Neural crest cell (in vitro differentiated cells): ENCODE data around the gene ME1. TPM values are rescaled to one million over a fixed set of nuclear protein-coding genes. Genes with fewer than 3 reads are reported as not detected.
"Not testable (repeated sequence)": the region's sequence is repeated elsewhere in the genome, so short reads cannot be mapped to it uniquely, and the experiment has no call there.

ENCODE experiments used
- DNase-seq: peaks from one replicate; pipeline ENCODE4 v3.0.0; 2021; ENCODE audit warnings: low read depth, mixed read lengths, low spot score
- H3K27ac Mint-ChIP-seq: one replicate; pipeline ENCODE4 v1.8.0; 2021; ENCODE audit warnings: mild to moderate bottlenecking, mixed read lengths; ENCODE audit not compliant: unreplicated experiment
- H3K27me3 Mint-ChIP-seq: 2 replicates; pipeline ENCODE4 v1.8.0; 2021; ENCODE audit warnings: low read depth, mild to moderate bottlenecking, mixed read lengths
- H3K36me3 Mint-ChIP-seq: 2 replicates; pipeline ENCODE4 v1.8.0; 2021; ENCODE audit warnings: low read depth, mild to moderate bottlenecking, mixed read lengths
- H3K4me1 Mint-ChIP-seq: 2 replicates; pipeline ENCODE4 v1.8.0; 2021; ENCODE audit warnings: mixed read lengths
- H3K4me3 Mint-ChIP-seq: one replicate; pipeline ENCODE4 v1.8.0; 2021; ENCODE audit warnings: mild to moderate bottlenecking, mixed read lengths
- H3K9me3 Mint-ChIP-seq: 2 replicates; pipeline ENCODE4 v1.8.0; 2021; ENCODE audit warnings: mixed read lengths
- total RNA-seq: library from RNA; stranded (reverse); gene quantifications from 2 replicates; pipeline ENCODE4 v1.2.1, GENCODE V29; 2021
- TF ChIP-seq, protein P1 (sequence below): fragments of 200-600 bp; sonication (generic); conservative IDR thresholded peaks from 2 replicates; pipeline ENCODE4 v1.5.0; 2021; ENCODE audit warnings: antibody characterized with exemption, mild to moderate bottlenecking

Gene ME1
- total RNA-seq, 1 donor from 2014 or later = 4.4 TPM

DNA sequence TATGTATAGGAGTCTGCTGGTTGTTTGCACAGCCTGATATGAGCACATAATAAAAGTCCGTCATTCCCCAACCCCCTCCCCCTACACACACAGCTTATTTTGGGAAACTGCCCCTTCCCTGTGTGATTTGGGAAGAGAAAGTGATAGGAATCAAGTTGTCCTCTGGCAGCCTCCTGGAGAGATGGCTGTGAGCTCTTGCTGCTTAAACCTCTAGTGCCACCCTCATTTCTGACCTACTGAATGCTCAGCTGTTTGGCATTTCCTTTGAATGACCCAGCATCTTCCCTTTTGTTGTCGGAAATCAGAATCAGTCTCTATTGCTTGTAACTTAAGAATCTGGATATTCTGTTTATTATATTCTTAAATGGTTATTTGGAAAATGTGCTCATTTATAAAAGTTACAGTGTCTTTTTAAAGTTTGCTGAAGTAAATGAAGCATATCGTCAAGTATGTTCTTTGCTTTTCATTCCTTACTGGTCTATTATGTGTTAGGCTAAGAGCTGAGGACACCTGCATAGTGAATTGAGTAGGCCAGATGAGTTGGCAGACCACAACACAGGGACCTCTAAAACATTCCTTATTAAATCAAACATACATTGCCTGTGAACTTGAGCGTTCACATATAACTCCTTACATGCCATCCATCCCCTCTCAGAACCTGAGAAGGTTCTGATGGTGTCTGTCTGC, 232.2 kb downstream of the ME1 start:
- Mint-ChIP-seq H3K9me3 (no peaks in the 10 kb centered on the region), H3K27me3 (no peaks in the 10 kb centered on the region), H3K4me3 (no peak overlapping the region), H3K36me3 (no peaks in the 10 kb centered on the region), H3K27ac (no peak overlapping the region), H3K4me1 (peaks cover 14% of the 10 kb centered on the region)
- no peak for DNase-seq
- TF ChIP-seq, protein P1, sequence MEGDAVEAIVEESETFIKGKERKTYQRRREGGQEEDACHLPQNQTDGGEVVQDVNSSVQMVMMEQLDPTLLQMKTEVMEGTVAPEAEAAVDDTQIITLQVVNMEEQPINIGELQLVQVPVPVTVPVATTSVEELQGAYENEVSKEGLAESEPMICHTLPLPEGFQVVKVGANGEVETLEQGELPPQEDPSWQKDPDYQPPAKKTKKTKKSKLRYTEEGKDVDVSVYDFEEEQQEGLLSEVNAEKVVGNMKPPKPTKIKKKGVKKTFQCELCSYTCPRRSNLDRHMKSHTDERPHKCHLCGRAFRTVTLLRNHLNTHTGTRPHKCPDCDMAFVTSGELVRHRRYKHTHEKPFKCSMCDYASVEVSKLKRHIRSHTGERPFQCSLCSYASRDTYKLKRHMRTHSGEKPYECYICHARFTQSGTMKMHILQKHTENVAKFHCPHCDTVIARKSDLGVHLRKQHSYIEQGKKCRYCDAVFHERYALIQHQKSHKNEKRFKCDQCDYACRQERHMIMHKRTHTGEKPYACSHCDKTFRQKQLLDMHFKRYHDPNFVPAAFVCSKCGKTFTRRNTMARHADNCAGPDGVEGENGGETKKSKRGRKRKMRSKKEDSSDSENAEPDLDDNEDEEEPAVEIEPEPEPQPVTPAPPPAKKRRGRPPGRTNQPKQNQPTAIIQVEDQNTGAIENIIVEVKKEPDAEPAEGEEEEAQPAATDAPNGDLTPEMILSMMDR = no peak

DNA sequence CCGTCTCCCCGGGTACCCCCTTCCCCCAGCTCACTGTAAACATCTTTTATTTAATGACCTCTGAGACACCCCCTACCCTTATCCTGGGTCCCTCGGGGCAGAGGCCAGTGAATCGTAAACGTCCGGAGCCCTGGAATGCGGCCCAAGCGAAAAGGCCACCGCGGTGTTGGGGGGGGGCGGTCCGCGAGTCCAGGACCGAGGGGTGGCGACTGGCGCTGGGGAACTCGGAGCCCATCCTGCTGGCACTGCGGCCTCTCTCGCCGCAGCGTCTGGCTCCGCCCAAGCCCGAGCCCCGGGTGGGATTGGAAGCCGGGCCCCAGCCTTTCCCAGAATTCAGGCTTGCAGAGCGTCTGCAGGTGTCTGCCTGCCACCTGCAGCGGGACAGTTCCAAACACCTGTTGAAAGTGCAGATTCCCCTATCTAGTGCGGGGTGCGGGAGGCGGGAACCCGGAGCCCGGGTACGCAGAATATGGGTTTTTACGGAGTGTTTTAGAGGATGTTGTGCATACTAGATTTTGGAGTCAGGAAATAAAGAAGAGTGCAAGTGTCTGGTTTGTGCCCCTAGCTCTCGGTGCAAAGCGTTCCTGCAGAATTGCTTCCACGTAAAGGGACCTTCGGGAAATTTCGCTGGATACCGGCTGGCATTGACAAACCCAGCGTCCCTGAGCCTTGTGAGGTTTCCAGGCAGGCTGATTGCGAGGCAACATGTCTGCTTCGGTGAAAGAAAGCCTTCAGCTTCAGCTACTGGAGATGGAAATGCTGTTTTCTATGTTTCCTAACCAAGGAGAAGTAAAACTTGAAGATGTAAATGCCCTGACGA, 236.9 kb downstream of the ME1 start:
- Mint-ChIP-seq H3K27ac (no peak overlapping the region), H3K27me3 (no peaks in the 10 kb centered on the region), H3K9me3 (no peaks in the 10 kb centered on the region), H3K4me3 (peak overlapping the region; percentile 99), H3K4me1 (peaks cover 35% of the 10 kb centered on the region), H3K36me3 (peaks cover 2% of the 10 kb centered on the region)
- TF ChIP-seq, protein P1 = no peak
- peak; percentile 44 for DNase-seq

- Mint-ChIP-seq H3K4me1 (peaks cover 35% of the 10 kb centered on the region), H3K36me3 (peaks cover 2% of the 10 kb centered on the region), H3K27me3 (no peaks in the 10 kb centered on the region), H3K4me3 (peak within 1 kb of the TSS; percentile 99), H3K9me3 (no peaks in the 10 kb centered on the region), H3K27ac (peak within 1 kb of the TSS; percentile 95)
- TF ChIP-seq, protein P1 = no peak
- peak; percentile 73 for DNase-seq
Observed at GRCh38 chr6:83192871-83193746, 237.7 kb downstream of the ME1 start, which contains the start of the genes PGM3 and RWDD2A. TSS of gene PGM3 (minus strand) at chr6:83193265. CDS start at chr6:83191012, 2,253 bp downstream. TSS of gene RWDD2A (plus strand) at chr6:83193357. CDS start at chr6:83194452, 1,095 bp downstream.

DNA sequence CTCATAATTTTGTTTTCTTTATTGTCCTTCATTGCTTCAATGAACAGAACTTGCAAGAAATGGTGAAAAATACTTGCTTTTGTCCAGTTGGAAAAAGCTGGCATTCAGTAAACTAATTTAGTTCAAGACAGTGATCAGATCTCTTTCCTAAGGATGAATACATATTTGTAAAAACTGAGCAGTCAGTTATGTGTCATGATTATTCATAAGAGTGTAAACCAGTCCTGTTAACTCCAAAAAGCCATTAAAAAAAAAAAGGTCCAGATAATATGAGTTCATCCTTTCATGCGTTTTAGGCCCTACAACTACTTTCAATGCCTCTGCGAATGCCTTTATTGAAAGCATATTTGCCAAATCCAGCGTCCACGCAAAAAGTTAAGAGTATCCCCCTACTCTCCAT, 238.4 kb downstream of the ME1 start:
- H3K27me3 Mint-ChIP-seq = no peaks in the 10 kb centered on the region
- no peak for DNase-seq
- no peaks in the 10 kb centered on the region for H3K9me3 Mint-ChIP-seq
- peak overlapping the region; percentile 99 for H3K4me3 Mint-ChIP-seq
- peaks cover 35% of the 10 kb centered on the region for H3K4me1 Mint-ChIP-seq
- H3K36me3 Mint-ChIP-seq = peaks cover 2% of the 10 kb centered on the region
- TF ChIP-seq, protein P1 = no peak
- H3K27ac Mint-ChIP-seq = peak overlapping the region; percentile 95

- not testable (repeated sequence) for DNase-seq, H3K27ac Mint-ChIP-seq, H3K9me3 Mint-ChIP-seq, H3K27me3 Mint-ChIP-seq, H3K36me3 Mint-ChIP-seq
- Mint-ChIP-seq H3K4me1 (peaks cover 35% of the 10 kb centered on the region), H3K4me3 (peak overlapping the region; percentile 99)
Observed at GRCh38 chr6:83191974-83192373, 238.9 kb downstream of the ME1 start.
